A549 (cell line): ENCODE measurements around the gene MATN4. TPM values are rescaled to one million over a fixed set of nuclear protein-coding genes. Genes with fewer than 3 reads are reported as not detected.

Source experiments
- ATAC-seq, 2 experiments: fragments of 200-7000 bp in 1 of 2; fragments of >200 bp in 1 of 2; cut with Nextera tagmentation in 1 of 2; cut with Tn5 transposase in 1 of 2; 3 replicates each; pipeline versions ENCODE4 v1.8.0 to v1.9.1; 2018 to 2020; ENCODE audit warnings: mild to moderate bottlenecking in 1 of 2, moderate library complexity in 1 of 2
- CTCF ChIA-PET: fragments of 300-600 bp; sonication (Branson Sonifier 250); formaldehyde crosslinking; extraction: SDS; loops from one replicate; lab custom pipeline; 2021; ENCODE audit warnings: antibody characterized with exemption, inconsistent platforms; lab: Yijun Ruan, JAX
- POLR2A ChIA-PET: fragments of 350-600 bp; formaldehyde crosslinking; extraction: SDS; loops from one replicate; lab custom pipeline; 2021; ENCODE audit warnings: antibody characterized with exemption, inconsistent platforms; lab: Yijun Ruan, JAX
- DNase-seq, 2 experiments: peaks; one replicate each; pipeline versions ENCODE4 v3.0.0 to v3.0.0-alpha.2; 2011 to 2016; ENCODE audit warnings: low read depth in 1 of 2, low spot score in 1 of 2
- FAIRE-seq: peaks from 2 replicates; lab custom pipeline; 2011; peaks lifted over from hg19 to GRCh38; lab: Jason Lieb, UNC
- H3K27ac ChIP-seq, 2 experiments: fragments of >200 bp; sonication (Bioruptor Twin); formaldehyde crosslinking; 3 replicates each; pipeline ENCODE4 v1.5.1; 2016 to 2017
- H3K4me1 ChIP-seq: fragments of >200 bp; sonication (Bioruptor Twin); formaldehyde crosslinking; 3 replicates; pipeline ENCODE4 v1.6.1; 2016
- H3K4me2 ChIP-seq: fragments of >200 bp; sonication (Bioruptor Twin); formaldehyde crosslinking; 3 replicates; pipeline ENCODE4 v1.6.1; 2016
- H3K4me3 ChIP-seq: fragments of >200 bp; sonication (Bioruptor Twin); formaldehyde crosslinking; 3 replicates; pipeline ENCODE4 v1.5.1; 2016
- H3K9me3 ChIP-seq: fragments of >200 bp; sonication (Bioruptor Twin); formaldehyde crosslinking; 3 replicates; pipeline ENCODE4 v1.6.1; 2016
- BHLHE40 ChIP-seq: IDR thresholded peaks from 2 replicates; pipeline ENCODE4 v1.6.1; 2012; ENCODE audit warnings: low read depth, low read length, inconsistent platforms
- CHD2 ChIP-seq: fragments of 150-350 bp; IDR thresholded peaks from 2 replicates; pipeline ENCODE4 v1.6.1; 2014; ENCODE audit warnings: low read length; ENCODE audit not compliant: partially characterized antibody
- CHD4 ChIP-seq: fragments of 200-600 bp; sonication (generic); IDR thresholded peaks from 2 replicates; pipeline ENCODE4 v1.6.1; 2016; ENCODE audit warnings: antibody characterized with exemption, mild to moderate bottlenecking, borderline replicate concordance
- EHF ChIP-seq: fragments of 250-450 bp; sonication (Bioruptor Pico); IDR thresholded peaks from 2 replicates; pipeline ENCODE4 v1.5.0; 2020; ENCODE audit warnings: mild to moderate bottlenecking
- FOSL2 ChIP-seq, 2 experiments: fragments of 450-650 bp in 1 of 2; fragments of >200 bp in 1 of 2; sonication (Bioruptor Twin) in 1 of 2; formaldehyde crosslinking; IDR thresholded peaks; 2 replicates each; pipeline versions ENCODE4 v1.5.0 to v1.6.1; 2016 to 2020; ENCODE audit warnings: mild to moderate bottlenecking in 1 of 2, moderate library complexity in 1 of 2
- JUNB ChIP-seq: fragments of >200 bp; sonication (Bioruptor Twin); formaldehyde crosslinking; IDR thresholded peaks from 2 replicates; pipeline ENCODE4 v1.6.1; 2016
- KDM1A ChIP-seq: fragments of 200-600 bp; sonication (generic); IDR thresholded peaks from 2 replicates; pipeline ENCODE4 v1.6.1; 2016; ENCODE audit warnings: low read depth, mild to moderate bottlenecking
- KDM5A ChIP-seq: fragments of 200-600 bp; sonication (generic); IDR thresholded peaks from 2 replicates; pipeline ENCODE4 v1.6.1; 2016; ENCODE audit warnings: antibody characterized with exemption, mild to moderate bottlenecking
- NFE2L2 ChIP-seq: fragments of 150-350 bp; conservative IDR thresholded peaks from 2 replicates; pipeline ENCODE4 v1.6.1; 2014; ENCODE audit warnings: low read length
- RARB ChIP-seq: fragments of 250-450 bp; sonication (Bioruptor Pico); IDR thresholded peaks from 2 replicates; pipeline ENCODE4 v1.8.0; 2021; ENCODE audit warnings: mild to moderate bottlenecking, moderate library complexity
- RNF2 ChIP-seq: fragments of 200-600 bp; sonication (generic); IDR thresholded peaks from 2 replicates; pipeline ENCODE4 v1.6.1; 2016; ENCODE audit warnings: low read depth, mild to moderate bottlenecking, antibody characterized with exemption, moderate library complexity, borderline replicate concordance
- SREBF2 ChIP-seq: fragments of 450-650 bp; IDR thresholded peaks from 2 replicates; pipeline ENCODE4 v1.6.1; 2014; ENCODE audit warnings: mild to moderate bottlenecking, moderate library complexity
- TP53 ChIP-seq: fragments of 250-450 bp; sonication (Bioruptor Pico); IDR thresholded peaks from 2 replicates; pipeline ENCODE4 v1.5.0; 2021; ENCODE audit warnings: mild to moderate bottlenecking, moderate library complexity
- WGBS: methylation state at CpG from one replicate; pipeline ENCODE4 v1.1.6; 2017; ENCODE audit errors: missing lambda C conversion rate; 5-methylcytosine and 5-hydroxymethylcytosine counted together
- polyA plus RNA-seq, 4 experiments: library from polyadenylated mRNA; depleted of rRNA in 3 of 4; stranded (reverse); fragments of >200 nt; fragmentation: RNase III in 1 of 4; extraction: RNeasy Plus Mini Kit Qiagen cat#74134 plus additional on column Dnase treatment in 1 of 4; gene quantifications; 2 replicates in 3 of 4; 3 replicates in 1 of 4; pipeline ENCODE4 v1.2.3, GENCODE V29; 2011 to 2017
- TF ChIP-seq, protein P1 (sequence below): IDR thresholded peaks from 2 replicates; pipeline ENCODE4 v1.6.1; 2012; ENCODE audit warnings: low read depth, borderline replicate concordance
- TF ChIP-seq, protein P2 (sequence below): fragments of 450-650 bp; IDR thresholded peaks from 2 replicates; pipeline ENCODE4 v1.6.1; 2014; ENCODE audit warnings: antibody characterized with exemption
- TF ChIP-seq, protein P3 (sequence below): fragments of >200 bp; sonication (Bioruptor Twin); formaldehyde crosslinking; IDR thresholded peaks from 3 replicates; pipeline ENCODE4 v1.6.1; 2016
- TF ChIP-seq, protein P4 (sequence below): IDR thresholded peaks from 2 replicates; pipeline ENCODE4 v1.6.1; 2012
- TF ChIP-seq, protein P5 (sequence below): fragments of >200 bp; sonication (Bioruptor Twin); formaldehyde crosslinking; IDR thresholded peaks from 3 replicates; pipeline ENCODE4 v1.5.1; 2016

The MATN4 gene
- polyA plus RNA-seq, 2 of the 4 experiments (the other 2 are of a cell fraction), result 0.04 to 0.05 TPM

DNA sequence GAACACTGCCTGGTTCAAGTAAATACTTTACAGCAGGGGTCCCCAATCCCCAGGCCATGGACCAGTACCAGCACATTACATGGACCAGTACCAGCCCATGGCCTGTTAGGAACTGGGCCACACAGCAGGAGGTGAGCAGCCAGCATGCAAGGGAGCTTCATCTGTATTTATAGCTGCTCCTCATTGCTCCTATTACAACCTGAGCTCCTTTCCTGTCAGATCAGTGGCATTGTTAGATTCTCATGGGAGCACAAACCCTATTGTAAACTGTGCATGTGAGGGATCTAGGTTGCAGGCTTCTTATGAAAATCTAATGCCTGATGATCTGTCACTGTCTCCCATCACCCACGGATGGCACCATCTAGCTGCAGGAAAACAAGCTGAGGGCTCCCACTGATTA lies 13.4 kb downstream of the MATN4 start:
- ATAC-seq (no peak), FAIRE-seq (no peak), DNase-seq (no peak)
- H3K4me3 ChIP-seq, result no peak overlapping the region
- H3K4me2 ChIP-seq, result no peak overlapping the region
- ChIA-PET POLR2A (interaction anchor here (1.4 kb wide), 1 partner anchor 9 kb away, joined by 4 read pairs; no protein-coding TSS in a partner anchor), CTCF (interaction anchor here (0.6 to 9.0 kb wide), 41 partner anchors 8 to 485 kb away, joined by 3 to 106 read pairs (median 7); partner anchors contain the start of genes RBPJL, SLPI, STK4 and SYS1)
- WGBS, result 50% methylated on average over 1 of the region's 1 CpG
- peaks cover 12% of the 10 kb centered on the region for H3K9me3 ChIP-seq
- no peak overlapping the region for H3K27ac ChIP-seq
- H3K4me1 ChIP-seq, result no peaks in the 10 kb centered on the region
- TF ChIP-seq TP53 (CRISPR knock-in tag) (no peak), RNF2 (no peak), SREBF2 (no peak), CHD2 (no peak), RARB (CRISPR knock-in tag) (no peak), BHLHE40 (no peak), KDM5A (no peak), FOSL2 (IDR thresholded peaks at IDR 0.05) (no peak), FOSL2 (CRISPR knock-in tag; IDR thresholded peaks at IDR 0.05) (no peak), NFE2L2 (no peak), JUNB (no peak), EHF (CRISPR knock-in tag) (no peak)
- TF ChIP-seq, protein P1, sequence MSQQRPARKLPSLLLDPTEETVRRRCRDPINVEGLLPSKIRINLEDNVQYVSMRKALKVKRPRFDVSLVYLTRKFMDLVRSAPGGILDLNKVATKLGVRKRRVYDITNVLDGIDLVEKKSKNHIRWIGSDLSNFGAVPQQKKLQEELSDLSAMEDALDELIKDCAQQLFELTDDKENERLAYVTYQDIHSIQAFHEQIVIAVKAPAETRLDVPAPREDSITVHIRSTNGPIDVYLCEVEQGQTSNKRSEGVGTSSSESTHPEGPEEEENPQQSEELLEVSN, result no peak
- TF ChIP-seq, protein P2, sequence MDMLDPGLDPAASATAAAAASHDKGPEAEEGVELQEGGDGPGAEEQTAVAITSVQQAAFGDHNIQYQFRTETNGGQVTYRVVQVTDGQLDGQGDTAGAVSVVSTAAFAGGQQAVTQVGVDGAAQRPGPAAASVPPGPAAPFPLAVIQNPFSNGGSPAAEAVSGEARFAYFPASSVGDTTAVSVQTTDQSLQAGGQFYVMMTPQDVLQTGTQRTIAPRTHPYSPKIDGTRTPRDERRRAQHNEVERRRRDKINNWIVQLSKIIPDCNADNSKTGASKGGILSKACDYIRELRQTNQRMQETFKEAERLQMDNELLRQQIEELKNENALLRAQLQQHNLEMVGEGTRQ, result no peak
- TF ChIP-seq, protein P3, sequence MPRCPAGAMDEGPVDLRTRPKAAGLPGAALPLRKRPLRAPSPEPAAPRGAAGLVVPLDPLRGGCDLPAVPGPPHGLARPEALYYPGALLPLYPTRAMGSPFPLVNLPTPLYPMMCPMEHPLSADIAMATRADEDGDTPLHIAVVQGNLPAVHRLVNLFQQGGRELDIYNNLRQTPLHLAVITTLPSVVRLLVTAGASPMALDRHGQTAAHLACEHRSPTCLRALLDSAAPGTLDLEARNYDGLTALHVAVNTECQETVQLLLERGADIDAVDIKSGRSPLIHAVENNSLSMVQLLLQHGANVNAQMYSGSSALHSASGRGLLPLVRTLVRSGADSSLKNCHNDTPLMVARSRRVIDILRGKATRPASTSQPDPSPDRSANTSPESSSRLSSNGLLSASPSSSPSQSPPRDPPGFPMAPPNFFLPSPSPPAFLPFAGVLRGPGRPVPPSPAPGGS, result no peak
- TF ChIP-seq, protein P4, sequence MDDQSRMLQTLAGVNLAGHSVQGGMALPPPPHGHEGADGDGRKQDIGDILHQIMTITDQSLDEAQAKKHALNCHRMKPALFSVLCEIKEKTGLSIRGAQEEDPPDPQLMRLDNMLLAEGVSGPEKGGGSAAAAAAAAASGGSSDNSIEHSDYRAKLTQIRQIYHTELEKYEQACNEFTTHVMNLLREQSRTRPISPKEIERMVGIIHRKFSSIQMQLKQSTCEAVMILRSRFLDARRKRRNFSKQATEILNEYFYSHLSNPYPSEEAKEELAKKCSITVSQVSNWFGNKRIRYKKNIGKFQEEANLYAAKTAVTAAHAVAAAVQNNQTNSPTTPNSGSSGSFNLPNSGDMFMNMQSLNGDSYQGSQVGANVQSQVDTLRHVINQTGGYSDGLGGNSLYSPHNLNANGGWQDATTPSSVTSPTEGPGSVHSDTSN, result no peak

DNA sequence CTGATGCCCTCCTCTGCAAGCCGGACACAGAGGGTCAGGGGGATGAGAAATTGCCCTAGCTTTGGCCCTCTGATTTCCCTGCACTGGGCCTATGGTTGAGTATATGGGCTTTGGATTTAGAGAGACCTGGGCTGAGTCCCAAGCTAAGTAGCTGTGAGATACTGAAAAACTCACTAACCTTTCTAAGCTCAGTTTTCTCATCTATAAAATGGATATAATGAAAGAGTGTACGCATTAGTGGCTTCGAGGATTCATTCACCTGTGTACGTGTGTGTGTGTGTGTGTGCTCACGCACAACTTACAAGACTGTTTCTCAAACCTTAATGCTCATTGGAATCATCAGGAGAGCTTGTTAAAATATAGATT lies 14.1 kb downstream of the MATN4 start:
- ChIA-PET CTCF (interaction anchor here (0.6 to 9.0 kb wide), 69 partner anchors 8 to 1178 kb away, joined by 3 to 106 read pairs (median 4); partner anchors contain the start of genes MATN4, RBPJL, SLPI and STK4), POLR2A (interaction anchor here (1.1 to 1.4 kb wide), 2 partner anchors 9 to 198 kb away, joined by 3 to 4 read pairs; no protein-coding TSS in a partner anchor)
- TF ChIP-seq CHD4 (0 out of 2 replicates have a peak, but pooled peaks have one; percentile 83), KDM1A (peak; percentile 66; the same call in 1 of the 2 replicates), JUNB (no peak)
- TF ChIP-seq, protein P5, sequence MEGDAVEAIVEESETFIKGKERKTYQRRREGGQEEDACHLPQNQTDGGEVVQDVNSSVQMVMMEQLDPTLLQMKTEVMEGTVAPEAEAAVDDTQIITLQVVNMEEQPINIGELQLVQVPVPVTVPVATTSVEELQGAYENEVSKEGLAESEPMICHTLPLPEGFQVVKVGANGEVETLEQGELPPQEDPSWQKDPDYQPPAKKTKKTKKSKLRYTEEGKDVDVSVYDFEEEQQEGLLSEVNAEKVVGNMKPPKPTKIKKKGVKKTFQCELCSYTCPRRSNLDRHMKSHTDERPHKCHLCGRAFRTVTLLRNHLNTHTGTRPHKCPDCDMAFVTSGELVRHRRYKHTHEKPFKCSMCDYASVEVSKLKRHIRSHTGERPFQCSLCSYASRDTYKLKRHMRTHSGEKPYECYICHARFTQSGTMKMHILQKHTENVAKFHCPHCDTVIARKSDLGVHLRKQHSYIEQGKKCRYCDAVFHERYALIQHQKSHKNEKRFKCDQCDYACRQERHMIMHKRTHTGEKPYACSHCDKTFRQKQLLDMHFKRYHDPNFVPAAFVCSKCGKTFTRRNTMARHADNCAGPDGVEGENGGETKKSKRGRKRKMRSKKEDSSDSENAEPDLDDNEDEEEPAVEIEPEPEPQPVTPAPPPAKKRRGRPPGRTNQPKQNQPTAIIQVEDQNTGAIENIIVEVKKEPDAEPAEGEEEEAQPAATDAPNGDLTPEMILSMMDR, result no peak
- TF ChIP-seq, protein P3, result no peak
- WGBS, result 34% methylated on average over 5 of the region's 5 CpGs
- H3K4me1 ChIP-seq, result no peaks in the 10 kb centered on the region
- H3K9me3 ChIP-seq, result peaks cover 12% of the 10 kb centered on the region
- FAIRE-seq, result no peak
- no peak overlapping the region; the same call in 2 of the 3 replicates for H3K4me3 ChIP-seq
- H3K27ac ChIP-seq, result no peak overlapping the region; a peak in 1 of 6 replicates
- no peak for DNase-seq
- no peak for ATAC-seq
- peak overlapping the region; percentile 84; the same call in 1 of the 3 replicates for H3K4me2 ChIP-seq
